GM12872 (cell line): ENCODE data around the gene CPXCR1.

Source experiments
- TF ChIP-seq, protein P1 (sequence below): IDR thresholded peaks from 3 replicates; pipeline ENCODE4 v1.5.1; 2011; ENCODE audit warnings: low read depth, mild to moderate bottlenecking, low read length, moderate library complexity; ENCODE audit not compliant: insufficient read depth

CPXCR1 gene

DNA sequence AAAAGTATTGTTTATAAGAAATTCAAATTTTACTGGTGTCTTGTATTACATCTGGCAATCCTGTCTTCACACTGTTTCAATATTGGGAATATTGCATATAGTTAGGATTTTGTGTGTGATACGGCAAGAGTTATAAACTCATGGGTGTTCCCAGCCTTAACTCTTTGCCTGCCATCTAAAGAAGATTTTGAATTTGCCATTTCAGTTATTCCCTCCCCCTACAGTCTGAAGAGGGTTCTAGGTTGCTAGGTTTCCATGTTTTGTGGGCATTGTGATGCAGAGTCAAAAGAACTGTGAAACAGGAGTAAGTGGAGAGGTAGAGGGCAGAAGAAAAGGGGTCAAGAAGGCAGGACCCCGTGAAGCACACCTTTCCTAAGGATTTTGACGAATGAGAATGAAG, at the start of gene CPXCR1:
CPXCR1 (plus strand) TSS at position 301 of the 400 bp plus-strand sequence. CDS start 6,190 bp downstream, outside the sequence.
- TF ChIP-seq, protein P1, sequence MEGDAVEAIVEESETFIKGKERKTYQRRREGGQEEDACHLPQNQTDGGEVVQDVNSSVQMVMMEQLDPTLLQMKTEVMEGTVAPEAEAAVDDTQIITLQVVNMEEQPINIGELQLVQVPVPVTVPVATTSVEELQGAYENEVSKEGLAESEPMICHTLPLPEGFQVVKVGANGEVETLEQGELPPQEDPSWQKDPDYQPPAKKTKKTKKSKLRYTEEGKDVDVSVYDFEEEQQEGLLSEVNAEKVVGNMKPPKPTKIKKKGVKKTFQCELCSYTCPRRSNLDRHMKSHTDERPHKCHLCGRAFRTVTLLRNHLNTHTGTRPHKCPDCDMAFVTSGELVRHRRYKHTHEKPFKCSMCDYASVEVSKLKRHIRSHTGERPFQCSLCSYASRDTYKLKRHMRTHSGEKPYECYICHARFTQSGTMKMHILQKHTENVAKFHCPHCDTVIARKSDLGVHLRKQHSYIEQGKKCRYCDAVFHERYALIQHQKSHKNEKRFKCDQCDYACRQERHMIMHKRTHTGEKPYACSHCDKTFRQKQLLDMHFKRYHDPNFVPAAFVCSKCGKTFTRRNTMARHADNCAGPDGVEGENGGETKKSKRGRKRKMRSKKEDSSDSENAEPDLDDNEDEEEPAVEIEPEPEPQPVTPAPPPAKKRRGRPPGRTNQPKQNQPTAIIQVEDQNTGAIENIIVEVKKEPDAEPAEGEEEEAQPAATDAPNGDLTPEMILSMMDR, result no peak

DNA sequence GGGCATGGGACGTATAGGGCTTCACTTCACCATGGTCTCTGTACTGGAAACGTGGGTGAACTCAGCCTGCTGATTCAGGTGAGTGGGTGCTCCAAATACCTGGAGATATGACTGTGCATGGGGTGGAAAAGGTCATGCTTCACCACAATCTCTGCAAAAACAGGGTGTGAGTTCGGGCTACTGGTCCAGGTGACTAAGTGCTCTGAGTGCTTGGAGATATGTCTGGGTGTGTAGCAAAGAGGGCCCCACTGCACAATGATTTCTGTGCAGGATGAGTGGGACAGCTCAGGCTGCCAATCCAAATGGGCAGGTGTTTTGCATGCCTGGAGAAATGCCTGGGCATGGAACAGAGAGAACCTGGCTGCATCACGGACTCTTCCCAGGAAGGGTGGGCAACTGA, 11.2 kb upstream of the CPXCR1 start:
- TF ChIP-seq, protein P1, result no peak

DNA sequence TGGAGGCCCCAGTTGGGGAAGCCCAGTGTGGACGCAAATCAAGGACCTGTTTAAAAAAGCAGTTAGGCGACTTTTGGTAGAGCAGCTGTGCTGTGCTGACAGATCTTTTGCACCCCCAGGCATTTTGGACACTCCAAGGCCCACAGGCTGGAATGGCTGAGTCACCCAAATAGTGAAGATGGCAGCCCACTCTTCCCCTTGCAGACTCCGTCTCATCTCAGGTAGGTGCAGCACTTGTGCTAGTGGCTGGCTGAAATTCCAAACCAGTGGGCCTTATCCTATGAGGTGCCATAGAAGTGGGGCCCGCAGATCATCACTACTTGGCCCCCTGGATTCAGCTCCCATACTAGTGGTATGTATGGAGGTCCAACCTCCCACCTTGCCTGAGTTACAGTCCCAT, 42.8 kb downstream of the CPXCR1 start:
- TF ChIP-seq, protein P1, result no peak
